GM19193 (cell line): ENCODE measurements around the gene CELF4.

ENCODE experiments used
- POLR2A ChIP-seq: IDR thresholded peaks from 4 replicates; pipeline ENCODE4 v1.6.1; 2011; ENCODE audit not compliant: insufficient read depth, insufficient read length; ENCODE audit errors: extremely low read depth

The CELF4 gene

GRCh38 chr18:37391698-37392548, 173.7 kb downstream of the CELF4 start:
- no peak for TF ChIP-seq POLR2A

GRCh38 chr18:37391156-37391555, 174.4 kb downstream of the CELF4 start:
- no peak for TF ChIP-seq POLR2A

- no peak for TF ChIP-seq POLR2A
These were observed 174.9 kb downstream of the CELF4 start for GRCh38 chr18:37390687-37391086.

GRCh38 chr18:37389684-37390368, 175.8 kb downstream of the CELF4 start:
- TF ChIP-seq POLR2A: no peak

GRCh38 chr18:37389041-37389440, 176.6 kb downstream of the CELF4 start:
- TF ChIP-seq POLR2A: no peak

GRCh38 chr18:37388413-37388812, 177.2 kb downstream of the CELF4 start:
- no peak for TF ChIP-seq POLR2A

GRCh38 chr18:37385846-37386778, 179.5 kb downstream of the CELF4 start:
- no peak for TF ChIP-seq POLR2A

- TF ChIP-seq POLR2A: no peak
These were observed 181.6 kb downstream of the CELF4 start for GRCh38 chr18:37383846-37384595.

GRCh38 chr18:37383036-37383785, 182.4 kb downstream of the CELF4 start:
- TF ChIP-seq POLR2A: no peak

- no peak for TF ChIP-seq POLR2A
These were observed 184.0 kb downstream of the CELF4 start for GRCh38 chr18:37381554-37381953.

- no peak for TF ChIP-seq POLR2A
These were observed 185.0 kb downstream of the CELF4 start for GRCh38 chr18:37380546-37381110.

- no peak for TF ChIP-seq POLR2A
These were observed 187.1 kb downstream of the CELF4 start for GRCh38 chr18:37378336-37379010.

GRCh38 chr18:37375181-37375580, 190.4 kb downstream of the CELF4 start:
- TF ChIP-seq POLR2A: no peak
